HG03060 (cell line): Measurements from ENCODE around the gene GARIN5A.

ENCODE experiments used
- ATAC-seq: cut with Tn5 transposase; IDR thresholded peaks from one replicate; pipeline ENCODE4 v1.9.1; 2021; ENCODE audit warnings: low read depth, moderate number of reproducible peaks; ENCODE audit not compliant: unreplicated experiment

Gene GARIN5A

DNA sequence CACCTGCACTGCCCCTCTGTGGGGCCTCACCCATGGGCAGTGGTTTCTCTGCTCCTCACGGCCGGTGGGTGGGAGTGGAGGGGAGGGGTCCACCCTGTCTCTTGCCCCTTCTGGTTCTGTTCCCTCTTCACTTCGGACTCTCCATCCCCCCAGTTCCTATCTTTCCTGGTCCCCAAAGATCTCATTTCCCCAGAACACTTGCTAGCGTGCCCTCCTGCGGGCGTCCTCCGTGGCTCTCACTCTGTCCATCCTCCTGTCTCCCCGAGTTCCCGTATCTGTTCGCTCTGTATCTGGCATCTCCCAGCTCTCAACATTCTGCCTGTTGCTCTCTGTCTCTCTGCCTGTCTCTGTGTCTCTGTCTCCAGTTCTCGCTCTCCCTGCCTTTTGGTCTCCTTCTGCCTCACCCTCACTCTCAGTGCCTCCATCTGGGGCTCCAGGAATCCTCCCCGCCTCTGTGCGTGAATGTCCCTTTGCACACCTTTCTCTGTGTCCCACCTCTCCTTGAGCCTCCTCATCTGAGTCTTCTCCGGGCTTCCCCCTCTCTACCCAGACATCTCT lies 57.5 kb downstream of the GARIN5A start:
- ATAC-seq = no peak

DNA sequence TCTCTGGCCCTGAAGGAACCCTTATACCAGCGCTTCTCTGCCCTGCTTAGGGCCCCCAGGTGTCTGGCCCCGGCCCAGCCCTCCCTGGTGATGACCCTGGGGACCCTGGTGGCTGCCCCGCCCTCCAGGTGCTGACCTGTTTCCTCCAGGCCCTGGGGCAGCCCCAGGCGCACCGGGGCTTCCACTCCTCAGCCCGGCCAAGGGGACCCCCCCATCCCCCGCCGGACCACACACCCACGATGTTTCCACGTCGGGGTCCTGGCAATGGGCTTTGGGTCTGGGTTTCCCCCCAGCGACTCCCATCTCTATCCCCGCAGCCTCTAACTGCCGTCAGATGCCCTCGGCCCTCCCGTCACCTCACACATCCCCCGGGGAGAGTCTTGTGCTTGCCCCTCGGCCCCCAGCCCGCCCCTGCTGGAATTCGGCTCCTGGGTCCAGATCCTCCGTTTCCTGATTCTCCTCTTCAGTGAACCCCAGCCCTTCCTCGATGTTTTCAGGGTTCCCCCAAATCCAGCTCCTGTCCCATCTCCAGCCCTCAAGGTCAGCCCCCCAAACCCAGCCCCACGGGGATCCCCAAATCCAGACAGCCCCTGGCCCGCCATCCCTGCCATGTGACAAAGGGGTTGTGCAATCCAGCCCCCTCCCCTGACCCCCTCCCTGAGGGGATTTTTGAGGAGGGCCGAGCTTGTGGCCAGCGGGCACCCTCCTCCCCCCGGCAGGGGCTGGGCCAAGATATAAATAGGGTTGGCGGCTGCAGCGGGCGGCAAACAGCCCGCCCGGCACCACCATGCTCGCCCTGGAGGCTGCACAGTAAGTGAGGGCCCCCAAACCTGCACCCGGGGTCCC lies 58.2 kb downstream of the GARIN5A start, which contains the start of gene SPIB:
SPIB (plus strand) TSS at position 763 of the 846 bp plus-strand sequence; CDS start at position 788, 25 bp downstream.
- no peak for ATAC-seq

DNA sequence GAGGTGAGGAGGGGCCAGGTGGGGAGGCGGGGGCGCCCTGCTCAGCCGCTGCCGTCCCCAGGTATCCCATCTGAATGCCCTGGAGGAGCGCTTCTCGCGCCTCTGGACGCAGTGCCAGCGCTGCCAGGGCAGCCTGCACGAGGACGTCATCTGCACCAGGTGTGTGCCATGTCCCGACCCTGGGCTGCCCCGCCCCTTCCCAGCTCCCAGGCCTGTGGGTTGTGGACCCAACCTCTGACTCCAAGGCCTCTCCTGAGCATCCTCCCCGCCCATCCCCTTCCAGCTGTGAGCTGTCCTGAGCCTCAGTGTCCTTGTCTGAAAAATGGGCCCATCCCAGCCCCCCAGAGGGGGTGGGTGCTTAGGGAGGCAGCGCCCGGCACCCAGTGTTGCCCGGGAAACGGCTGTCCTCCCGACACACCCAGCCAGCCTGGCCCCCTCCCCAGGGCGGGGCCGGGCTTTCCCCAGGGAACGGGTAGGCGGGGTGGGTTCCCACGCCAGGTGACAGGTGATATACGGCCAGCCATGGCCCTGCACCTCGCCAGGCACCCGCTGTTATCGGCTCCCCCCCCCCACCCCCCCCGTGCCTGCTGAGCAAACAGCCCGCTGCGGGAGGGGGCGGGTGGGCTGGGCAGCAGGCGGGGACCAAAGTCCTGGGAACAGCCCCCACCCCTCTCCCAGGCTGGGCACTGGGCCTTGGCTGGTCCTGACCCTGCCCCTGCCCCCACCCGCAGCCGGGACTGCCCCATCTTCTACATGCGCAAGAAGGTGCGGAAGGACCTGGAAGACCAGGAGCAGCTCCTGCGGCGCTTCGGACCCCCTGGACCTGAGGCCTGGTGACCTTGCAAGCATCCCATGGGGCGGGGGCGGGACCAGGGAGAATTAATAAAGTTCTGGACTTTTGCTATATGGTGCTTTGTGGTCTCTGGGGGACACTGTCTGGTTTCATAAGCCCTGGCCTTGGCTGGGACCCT lies 59.3 kb downstream of the GARIN5A start:
- ATAC-seq = no peak
